ENCODE data around the gene RBM19. TPM values are rescaled to one million over a fixed set of nuclear protein-coding genes. Genes with fewer than 3 reads are reported as not detected.

Gene RBM19
- total RNA-seq, 2 experiments from 2014 or later = 66.9 to 67.7 TPM

- intact Hi-C loops (cut with micrococcal nuclease) = no loop called here
- no peaks in the 10 kb centered on the region for H3K9me3 Mint-ChIP-seq
- no peak overlapping the region for H3K27ac Mint-ChIP-seq
- POLR2A ChIA-PET = no interaction called here
- DNase-seq = no peak
- no peak overlapping the region for H3K4me3 Mint-ChIP-seq
- ATAC-seq = no peak
- H3K36me3 Mint-ChIP-seq (ENCODE audit: low read depth) = peaks cover 40% of the 10 kb centered on the region
- CTCF ChIA-PET = interaction anchor here (1.1 kb wide), 1 partner anchor 9 kb away, joined by 3 read pairs; no protein-coding TSS in a partner anchor
- no peaks in the 10 kb centered on the region for H3K27me3 Mint-ChIP-seq
- no peak for TF ChIP-seq CTCF (IDR thresholded peaks at IDR 0.05)
- H3K4me1 Mint-ChIP-seq (ENCODE audit: low read depth) = no peaks in the 10 kb centered on the region
Observed at GRCh38 chr12:113876160-113876559, 90.0 kb downstream of the RBM19 start.

- Mint-ChIP-seq H3K4me1 (ENCODE audit: low read depth) (no peaks in the 10 kb centered on the region), H3K36me3 (ENCODE audit: low read depth) (peaks cover 40% of the 10 kb centered on the region), H3K27me3 (no peaks in the 10 kb centered on the region), H3K4me3 (no peak overlapping the region), H3K9me3 (no peaks in the 10 kb centered on the region), H3K27ac (no peak overlapping the region)
- ChIA-PET CTCF (interaction anchor here (1.1 kb wide), 1 partner anchor 9 kb away, joined by 3 read pairs; no protein-coding TSS in a partner anchor), POLR2A (no interaction called here)
- intact Hi-C loops (cut with micrococcal nuclease) = no loop called here
- no peak for TF ChIP-seq CTCF (IDR thresholded peaks at IDR 0.05)
- no peak for DNase-seq
- no peak for ATAC-seq
Observed at GRCh38 chr12:113875691-113876090, 90.4 kb downstream of the RBM19 start.

- no peak for TF ChIP-seq CTCF (IDR thresholded peaks at IDR 0.05)
- H3K9me3 Mint-ChIP-seq = no peaks in the 10 kb centered on the region
- intact Hi-C loops (cut with micrococcal nuclease) = no loop called here
- no peak for ATAC-seq
- H3K4me1 Mint-ChIP-seq (ENCODE audit: low read depth) = no peaks in the 10 kb centered on the region
- peaks cover 41% of the 10 kb centered on the region for H3K36me3 Mint-ChIP-seq (ENCODE audit: low read depth)
- no peak overlapping the region for H3K4me3 Mint-ChIP-seq
- ChIA-PET CTCF (no interaction called here), POLR2A (no interaction called here)
- H3K27ac Mint-ChIP-seq = no peak overlapping the region
- no peaks in the 10 kb centered on the region for H3K27me3 Mint-ChIP-seq
- no peak for DNase-seq
Observed at GRCh38 chr12:113874999-113875561, 91.0 kb downstream of the RBM19 start.

GRCh38 chr12:113874326-113874725 is 91.8 kb downstream of the RBM19 start:
- Mint-ChIP-seq H3K4me1 (ENCODE audit: low read depth) (no peaks in the 10 kb centered on the region), H3K27ac (no peak overlapping the region), H3K27me3 (no peaks in the 10 kb centered on the region), H3K4me3 (no peak overlapping the region), H3K36me3 (ENCODE audit: low read depth) (peaks cover 38% of the 10 kb centered on the region), H3K9me3 (no peaks in the 10 kb centered on the region)
- no peak for TF ChIP-seq CTCF (IDR thresholded peaks at IDR 0.05)
- ChIA-PET CTCF (no interaction called here), POLR2A (no interaction called here)
- DNase-seq (no peak), ATAC-seq (no peak)
- intact Hi-C loops (cut with micrococcal nuclease) = no loop called here

- Mint-ChIP-seq H3K9me3 (no peaks in the 10 kb centered on the region), H3K27me3 (no peaks in the 10 kb centered on the region), H3K27ac (no peak overlapping the region), H3K4me3 (no peak overlapping the region), H3K36me3 (ENCODE audit: low read depth) (peaks cover 38% of the 10 kb centered on the region), H3K4me1 (ENCODE audit: low read depth) (no peaks in the 10 kb centered on the region)
- CTCF ChIA-PET = no interaction called here
- POLR2A ChIA-PET = no interaction called here
- no peak for DNase-seq
- no peak for ATAC-seq
- no peak for TF ChIP-seq CTCF (IDR thresholded peaks at IDR 0.05)
- intact Hi-C loops (cut with micrococcal nuclease) = no loop called here
Observed at GRCh38 chr12:113873740-113874139, 92.4 kb downstream of the RBM19 start.
